A673 (cell line): ENCODE measurements around the gene GABRA6. TPM values are rescaled to one million over a fixed set of nuclear protein-coding genes. Genes with fewer than 3 reads are reported as not detected.

Experiments used
- BruUV-seq: library from RNA; stranded (reverse); fragments of 400-500 nt; replicated peaks from 2 replicates; lab custom pipeline; 2021; lab: Mats Ljungman, UMichigan
- CTCF ChIA-PET: fragments of 300-600 bp; sonication (Branson Sonifier 250); formaldehyde crosslinking; loops from one replicate; lab custom pipeline; 2022; ENCODE audit warnings: antibody characterized with exemption; lab: Charles Lee
- POLR2A ChIA-PET: fragments of 300-600 bp; sonication (Branson Sonifier 250); formaldehyde crosslinking; loops from one replicate; lab custom pipeline; 2022; ENCODE audit warnings: antibody characterized with exemption; ENCODE audit not compliant: low non-redundant PET; lab: Charles Lee
- DNase-seq: peaks from one replicate; pipeline ENCODE4 v3.0.0-alpha.2; 2015; ENCODE audit warnings: low spot score
- H3K27ac ChIP-seq: fragments of 200-600 bp; sonication (generic); 2 replicates; pipeline ENCODE4 v1.5.1; 2016; ENCODE audit warnings: mixed run types, low read depth, mild to moderate bottlenecking, mixed read lengths, antibody characterized with exemption, low read length; ENCODE audit not compliant: poor library complexity, severe bottlenecking
- H3K27me3 ChIP-seq: fragments of 200-600 bp; sonication (generic); replicated peaks from 2 replicates; pipeline ENCODE4 v1.6.1; 2017; ENCODE audit warnings: mixed run types, low read depth, mild to moderate bottlenecking, mixed read lengths, antibody characterized with exemption, low read length; ENCODE audit not compliant: insufficient read depth, poor library complexity
- H3K36me3 ChIP-seq: fragments of 200-600 bp; sonication (generic); 2 replicates; pipeline ENCODE4 v1.6.1; 2016; ENCODE audit warnings: mixed run types, mild to moderate bottlenecking, mixed read lengths, antibody characterized with exemption, low read length; ENCODE audit not compliant: insufficient read depth, poor library complexity, severe bottlenecking
- H3K4me1 ChIP-seq: fragments of 200-600 bp; sonication (generic); 2 replicates; pipeline ENCODE4 v1.6.1; 2017; ENCODE audit warnings: mixed run types, mild to moderate bottlenecking, mixed read lengths, antibody characterized with exemption, low read length; ENCODE audit not compliant: insufficient read depth, poor library complexity, severe bottlenecking
- H3K4me3 ChIP-seq: fragments of 200-600 bp; sonication (generic); 2 replicates; pipeline ENCODE4 v1.5.1; 2016; ENCODE audit warnings: low read depth, mixed run types, mild to moderate bottlenecking, mixed read lengths, low read length; ENCODE audit not compliant: poor library complexity, severe bottlenecking
- H3K9me3 ChIP-seq: fragments of 200-600 bp; sonication (generic); 2 replicates; pipeline ENCODE4 v1.6.1; 2016; ENCODE audit warnings: mixed run types, low read depth, mild to moderate bottlenecking, mixed read lengths, antibody characterized with exemption, low read length; ENCODE audit not compliant: poor library complexity, severe bottlenecking
- EZH2 ChIP-seq: fragments of 200-600 bp; sonication (generic); IDR thresholded peaks from 2 replicates; pipeline ENCODE4 v1.6.1; 2017; ENCODE audit warnings: borderline replicate concordance, low read depth, mild to moderate bottlenecking, mixed read lengths, antibody characterized with exemption, low read length; ENCODE audit not compliant: poor library complexity, severe bottlenecking
- intact Hi-C: fragments of 100-400 bp; cut with micrococcal nuclease; formaldehyde crosslinking; loops from one replicate; pipeline ENCODE4 v1.10.0; 2022; ENCODE audit not compliant: unreplicated experiment
- total RNA-seq: library from RNA; stranded (reverse); gene quantifications from 2 replicates; pipeline ENCODE4 v1.2.3, GENCODE V29; 2021
- TF ChIP-seq, protein P1 (sequence below): fragments of 300-800, 200-600 bp; sonication (generic); conservative IDR thresholded peaks from 2 replicates; pipeline ENCODE4 v1.5.1; 2017; ENCODE audit warnings: low read depth, mild to moderate bottlenecking, antibody characterized with exemption, low read length, moderate library complexity, mixed read lengths

GABRA6 gene
- total RNA-seq, 1 experiment from 2014 or later = not detected

DNA sequence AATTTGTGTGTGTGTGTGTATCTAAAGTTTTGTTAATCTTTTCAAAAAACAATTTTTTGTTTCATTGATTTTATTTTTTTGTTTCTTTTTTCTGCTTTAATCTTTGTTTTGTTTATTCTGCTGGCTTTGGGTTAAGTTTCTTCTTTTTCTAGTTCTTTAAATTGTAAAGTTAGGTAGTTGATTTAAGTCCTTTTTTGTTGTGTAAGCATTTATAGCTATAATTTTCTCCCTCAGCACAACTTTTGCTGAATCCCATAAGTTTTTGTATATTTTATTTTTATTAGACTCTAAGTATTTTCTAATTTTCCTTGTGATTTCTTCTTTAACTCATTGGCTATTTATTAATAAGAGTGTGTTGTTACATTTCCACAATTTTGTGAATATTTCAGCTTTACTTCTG is 34.9 kb downstream of the GABRA6 start:
- H3K4me1 ChIP-seq = no peaks in the 10 kb centered on the region
- H3K4me3 ChIP-seq = no peak overlapping the region
- no peak overlapping the region for H3K27ac ChIP-seq
- H3K27me3 ChIP-seq = no peaks in the 10 kb centered on the region
- POLR2A ChIA-PET = no interaction called here
- H3K9me3 ChIP-seq = no peaks in the 10 kb centered on the region
- TF ChIP-seq EZH2 = no peak
- TF ChIP-seq, protein P1, sequence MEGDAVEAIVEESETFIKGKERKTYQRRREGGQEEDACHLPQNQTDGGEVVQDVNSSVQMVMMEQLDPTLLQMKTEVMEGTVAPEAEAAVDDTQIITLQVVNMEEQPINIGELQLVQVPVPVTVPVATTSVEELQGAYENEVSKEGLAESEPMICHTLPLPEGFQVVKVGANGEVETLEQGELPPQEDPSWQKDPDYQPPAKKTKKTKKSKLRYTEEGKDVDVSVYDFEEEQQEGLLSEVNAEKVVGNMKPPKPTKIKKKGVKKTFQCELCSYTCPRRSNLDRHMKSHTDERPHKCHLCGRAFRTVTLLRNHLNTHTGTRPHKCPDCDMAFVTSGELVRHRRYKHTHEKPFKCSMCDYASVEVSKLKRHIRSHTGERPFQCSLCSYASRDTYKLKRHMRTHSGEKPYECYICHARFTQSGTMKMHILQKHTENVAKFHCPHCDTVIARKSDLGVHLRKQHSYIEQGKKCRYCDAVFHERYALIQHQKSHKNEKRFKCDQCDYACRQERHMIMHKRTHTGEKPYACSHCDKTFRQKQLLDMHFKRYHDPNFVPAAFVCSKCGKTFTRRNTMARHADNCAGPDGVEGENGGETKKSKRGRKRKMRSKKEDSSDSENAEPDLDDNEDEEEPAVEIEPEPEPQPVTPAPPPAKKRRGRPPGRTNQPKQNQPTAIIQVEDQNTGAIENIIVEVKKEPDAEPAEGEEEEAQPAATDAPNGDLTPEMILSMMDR = no peak
- CTCF ChIA-PET = no interaction called here
- intact Hi-C loops = no loop called here
- no peak for DNase-seq
- no peaks in the 10 kb centered on the region for H3K36me3 ChIP-seq
- no TSS peak for BruUV-seq

DNA sequence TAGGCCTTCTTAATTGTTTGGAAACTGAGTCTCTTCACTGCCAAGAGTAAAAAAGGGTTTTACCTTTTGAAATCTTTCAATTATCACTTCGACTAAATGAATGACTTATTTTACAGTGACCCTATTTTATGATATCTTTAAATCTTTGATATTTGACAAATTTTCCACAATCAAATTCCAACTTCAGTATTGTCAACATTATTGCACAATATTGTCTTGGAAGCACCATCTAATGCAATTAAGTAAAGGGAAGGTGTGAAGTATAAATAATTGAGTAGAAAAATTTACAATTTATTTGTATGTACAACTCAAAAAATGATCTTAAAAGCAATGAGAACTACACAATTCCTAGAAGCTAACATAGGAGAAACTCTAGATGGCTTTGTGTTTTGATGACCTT is 49.2 kb downstream of the GABRA6 start:
- Histone ChIP-seq H3K4me3 (no peak overlapping the region), H3K4me1 (no peaks in the 10 kb centered on the region), H3K27ac (no peak overlapping the region), H3K9me3 (no peaks in the 10 kb centered on the region), H3K27me3 (no peaks in the 10 kb centered on the region), H3K36me3 (no peaks in the 10 kb centered on the region)
- ChIA-PET POLR2A (no interaction called here), CTCF (no interaction called here)
- no TSS peak for BruUV-seq
- no peak for DNase-seq
- TF ChIP-seq, protein P1 = no peak
- no peak for TF ChIP-seq EZH2
- intact Hi-C loops = no loop called here

DNA sequence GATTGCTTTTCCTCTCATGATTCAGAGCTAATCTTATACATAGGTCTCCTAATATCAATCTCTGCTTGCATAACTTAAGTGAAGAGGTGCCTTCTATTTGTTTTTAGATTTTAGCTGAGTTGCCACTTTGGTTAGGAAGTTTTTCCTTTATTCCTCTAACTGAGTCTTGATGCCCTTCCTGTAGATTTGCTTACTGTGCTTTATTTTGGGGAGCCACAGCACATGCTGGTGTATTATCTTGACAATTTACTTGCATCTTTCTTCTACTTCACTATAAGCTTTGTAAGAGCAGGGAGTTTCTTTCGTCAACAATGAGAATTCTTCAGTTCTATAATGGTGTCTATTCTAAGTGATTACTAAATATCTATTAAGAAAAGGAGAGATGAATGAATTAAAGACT is 54.9 kb downstream of the GABRA6 start:
- ChIA-PET POLR2A (no interaction called here), CTCF (no interaction called here)
- no TSS peak for BruUV-seq
- Histone ChIP-seq H3K27me3 (no peaks in the 10 kb centered on the region), H3K9me3 (no peaks in the 10 kb centered on the region), H3K4me1 (no peaks in the 10 kb centered on the region), H3K36me3 (no peaks in the 10 kb centered on the region), H3K27ac (no peak overlapping the region), H3K4me3 (no peak overlapping the region)
- intact Hi-C loops = no loop called here
- no peak for DNase-seq
- TF ChIP-seq EZH2 = no peak
- TF ChIP-seq, protein P1 = no peak
